Glutamatergic neuron (in vitro differentiated cells): Measurements from ENCODE around the gene ZNF280A. TPM values are rescaled to one million over a fixed set of nuclear protein-coding genes. Genes with fewer than 3 reads are reported as not detected.

Source experiments
- DNase-seq: peaks from one replicate; pipeline ENCODE4 v3.0.0; 2022
- H3K27ac Mint-ChIP-seq: one replicate; pipeline ENCODE4 v1.8.0; 2020; ENCODE audit warnings: mild to moderate bottlenecking, mixed read lengths, inconsistent platforms; ENCODE audit not compliant: unreplicated experiment
- H3K27me3 Mint-ChIP-seq: one replicate; pipeline ENCODE4 v1.8.0; 2020; ENCODE audit warnings: mild to moderate bottlenecking, moderate library complexity, mixed read lengths, inconsistent platforms; ENCODE audit not compliant: unreplicated experiment
- H3K36me3 Mint-ChIP-seq: one replicate; pipeline ENCODE4 v1.8.0; 2020; ENCODE audit warnings: mild to moderate bottlenecking, mixed read lengths, inconsistent platforms; ENCODE audit not compliant: unreplicated experiment
- H3K4me1 Mint-ChIP-seq: one replicate; pipeline ENCODE4 v1.8.0; 2020; ENCODE audit warnings: mild to moderate bottlenecking, low read depth, mixed read lengths, inconsistent platforms; ENCODE audit not compliant: unreplicated experiment
- H3K4me3 Mint-ChIP-seq: one replicate; pipeline ENCODE4 v1.8.0; 2020; ENCODE audit warnings: mild to moderate bottlenecking, mixed read lengths, inconsistent platforms; ENCODE audit not compliant: unreplicated experiment
- H3K9me3 Mint-ChIP-seq: one replicate; pipeline ENCODE4 v1.8.0; 2020; ENCODE audit warnings: mild to moderate bottlenecking, moderate library complexity, mixed read lengths, inconsistent platforms; ENCODE audit not compliant: unreplicated experiment
- total RNA-seq: library from RNA; stranded (reverse); fragmentation: NEBNext Ultra II Directional; extraction: Animal tissue kit (Norgen Biotek cat#: 25700); gene quantifications from one replicate; pipeline ENCODE4 v1.2.1, GENCODE V29; 2021; ENCODE audit not compliant: unreplicated experiment
- TF ChIP-seq, protein P1 (sequence below): fragments of 200-600 bp; sonication (generic); IDR thresholded peaks from one replicate; pipeline ENCODE4 v1.5.0; 2021; ENCODE audit not compliant: partially characterized antibody, unreplicated experiment

Gene ZNF280A
- total RNA-seq, 1 donor from 2014 or later = not detected

DNA sequence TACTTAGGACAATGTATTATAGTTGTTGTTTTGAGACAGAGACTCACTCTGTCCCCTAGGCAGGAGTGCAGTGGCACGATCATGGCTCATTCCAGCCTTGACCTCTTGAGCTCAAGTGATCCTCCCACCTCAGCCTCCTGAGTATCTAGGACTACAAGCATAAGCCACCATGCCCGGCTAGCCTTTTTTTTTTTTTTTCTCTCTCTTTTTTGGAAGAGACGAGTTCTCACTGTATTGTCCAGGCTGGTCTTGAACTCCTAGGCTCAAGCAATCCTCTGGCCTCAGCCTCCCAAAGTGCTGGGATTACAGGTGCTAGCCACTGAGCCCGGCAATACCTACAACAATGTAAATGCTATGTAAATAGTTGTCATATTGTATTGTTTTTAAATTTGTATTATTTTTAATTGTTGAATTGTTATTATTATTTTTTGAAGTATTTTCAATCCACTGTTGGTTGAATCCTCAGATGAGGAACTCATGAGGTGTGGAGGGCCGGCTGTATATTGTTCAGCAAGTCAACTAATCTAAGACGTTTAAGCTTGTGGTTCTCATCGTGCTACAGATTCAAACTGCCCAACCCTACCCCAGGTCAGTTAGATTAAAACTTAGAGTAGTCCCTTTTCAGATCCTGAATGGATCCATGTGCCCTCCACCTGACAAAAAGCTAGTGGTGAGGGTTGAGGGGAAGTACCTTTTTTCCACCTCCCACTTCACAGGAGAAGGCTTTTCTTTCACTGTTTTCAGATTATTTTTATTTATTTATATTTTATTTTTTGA, 11.9 kb upstream of the ZNF280A start:
- TF ChIP-seq, protein P1, sequence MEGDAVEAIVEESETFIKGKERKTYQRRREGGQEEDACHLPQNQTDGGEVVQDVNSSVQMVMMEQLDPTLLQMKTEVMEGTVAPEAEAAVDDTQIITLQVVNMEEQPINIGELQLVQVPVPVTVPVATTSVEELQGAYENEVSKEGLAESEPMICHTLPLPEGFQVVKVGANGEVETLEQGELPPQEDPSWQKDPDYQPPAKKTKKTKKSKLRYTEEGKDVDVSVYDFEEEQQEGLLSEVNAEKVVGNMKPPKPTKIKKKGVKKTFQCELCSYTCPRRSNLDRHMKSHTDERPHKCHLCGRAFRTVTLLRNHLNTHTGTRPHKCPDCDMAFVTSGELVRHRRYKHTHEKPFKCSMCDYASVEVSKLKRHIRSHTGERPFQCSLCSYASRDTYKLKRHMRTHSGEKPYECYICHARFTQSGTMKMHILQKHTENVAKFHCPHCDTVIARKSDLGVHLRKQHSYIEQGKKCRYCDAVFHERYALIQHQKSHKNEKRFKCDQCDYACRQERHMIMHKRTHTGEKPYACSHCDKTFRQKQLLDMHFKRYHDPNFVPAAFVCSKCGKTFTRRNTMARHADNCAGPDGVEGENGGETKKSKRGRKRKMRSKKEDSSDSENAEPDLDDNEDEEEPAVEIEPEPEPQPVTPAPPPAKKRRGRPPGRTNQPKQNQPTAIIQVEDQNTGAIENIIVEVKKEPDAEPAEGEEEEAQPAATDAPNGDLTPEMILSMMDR = no peak
- H3K27ac Mint-ChIP-seq = no peak overlapping the region
- no peak for DNase-seq
- H3K4me3 Mint-ChIP-seq = no peak overlapping the region
- H3K4me1 Mint-ChIP-seq = no peaks in the 10 kb centered on the region
- H3K36me3 Mint-ChIP-seq = peaks cover 5% of the 10 kb centered on the region
- peaks cover 1% of the 10 kb centered on the region for H3K9me3 Mint-ChIP-seq
- H3K27me3 Mint-ChIP-seq = peaks cover 2% of the 10 kb centered on the region

DNA sequence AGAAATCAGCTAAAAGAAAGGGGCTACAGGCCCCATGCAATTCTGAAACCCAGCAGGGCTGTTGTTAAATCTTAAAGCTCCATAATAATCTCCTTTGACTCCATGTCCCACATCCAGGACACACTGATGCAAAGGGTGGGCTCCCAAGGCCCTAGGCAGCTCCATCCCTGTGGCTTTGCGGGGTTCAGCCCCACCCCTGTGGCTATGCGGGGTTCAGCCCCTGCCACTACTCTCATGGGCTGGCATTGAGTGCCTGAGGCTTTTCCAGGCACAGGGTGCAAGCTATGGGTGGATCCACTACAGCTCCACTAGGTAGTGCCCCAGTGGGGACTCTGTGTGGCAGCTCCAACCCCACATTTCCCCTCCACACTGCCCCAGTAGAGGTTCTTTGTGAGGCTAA, 8.7 kb upstream of the ZNF280A start:
- Mint-ChIP-seq H3K27me3 (peaks cover 3% of the 10 kb centered on the region), H3K4me3 (no peak overlapping the region), H3K36me3 (peaks cover 7% of the 10 kb centered on the region), H3K27ac (no peak overlapping the region), H3K4me1 (no peaks in the 10 kb centered on the region), H3K9me3 (peaks cover under 1% of the 10 kb centered on the region)
- DNase-seq = no peak
- TF ChIP-seq, protein P1 = no peak

DNA sequence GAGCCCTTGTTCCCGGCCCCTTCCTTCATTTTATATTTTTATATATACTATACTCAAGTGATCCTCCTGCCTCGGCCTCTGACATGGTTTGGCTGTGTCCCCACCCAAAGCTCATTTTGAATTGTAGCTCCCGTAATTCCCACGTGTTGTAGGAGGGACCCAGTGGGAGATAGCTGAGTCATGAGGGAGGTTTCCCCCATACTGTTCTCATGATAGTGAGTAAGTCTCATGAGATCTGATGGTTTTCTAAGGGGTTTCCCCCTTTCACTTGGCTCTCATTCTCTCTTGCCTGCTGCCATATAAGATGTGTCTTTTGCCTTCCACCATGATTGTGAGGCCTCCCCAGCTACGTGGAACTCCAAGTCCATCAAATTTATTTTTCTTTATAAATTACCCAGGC, 7.2 kb upstream of the ZNF280A start:
- Mint-ChIP-seq H3K27me3 (peaks cover 3% of the 10 kb centered on the region), H3K4me1 (no peaks in the 10 kb centered on the region), H3K36me3 (peaks cover 7% of the 10 kb centered on the region), H3K27ac (no peak overlapping the region), H3K9me3 (no peaks in the 10 kb centered on the region), H3K4me3 (no peak overlapping the region)
- no peak for DNase-seq
- TF ChIP-seq, protein P1 = no peak

DNA sequence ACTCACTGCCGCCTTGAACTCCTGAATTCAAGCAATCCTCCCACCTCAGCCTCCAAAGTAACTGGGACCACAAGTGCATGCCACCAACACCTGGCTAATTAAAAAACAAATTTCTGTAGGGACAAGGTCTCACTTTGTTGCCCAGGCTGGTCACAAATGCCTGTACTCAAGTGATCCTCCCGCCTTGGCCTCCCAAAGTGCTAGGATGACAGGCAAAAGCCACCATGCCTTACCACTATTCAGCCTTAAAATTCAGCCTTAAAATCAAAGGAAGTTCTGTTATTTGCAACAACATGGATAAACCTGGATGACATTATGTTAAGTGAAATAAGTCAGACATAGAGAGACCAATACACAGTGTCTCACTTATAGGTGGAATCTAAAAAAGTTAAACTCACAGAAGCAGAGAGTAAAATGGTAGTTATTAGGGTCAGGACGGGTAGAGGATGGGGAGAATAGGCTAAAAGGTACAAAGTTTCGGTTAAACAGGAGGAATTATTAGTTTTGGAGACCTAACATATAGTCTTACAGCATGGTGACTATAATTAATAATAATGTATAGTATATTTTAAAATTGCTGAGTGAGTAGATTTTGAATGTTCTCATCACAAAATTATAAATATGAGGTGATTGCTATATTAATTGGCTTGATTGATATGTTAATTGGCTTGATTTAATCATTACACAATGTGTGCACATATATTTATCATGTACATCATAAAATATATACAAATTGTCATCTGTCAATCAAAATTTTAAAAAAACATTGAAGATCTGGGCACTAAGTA, 6.2 kb upstream of the ZNF280A start:
- peaks cover 3% of the 10 kb centered on the region for H3K27me3 Mint-ChIP-seq
- no peak for DNase-seq
- H3K36me3 Mint-ChIP-seq = peaks cover 7% of the 10 kb centered on the region
- H3K27ac Mint-ChIP-seq = no peak overlapping the region
- H3K4me1 Mint-ChIP-seq = no peaks in the 10 kb centered on the region
- H3K4me3 Mint-ChIP-seq = no peak overlapping the region
- TF ChIP-seq, protein P1 = no peak
- no peaks in the 10 kb centered on the region for H3K9me3 Mint-ChIP-seq

DNA sequence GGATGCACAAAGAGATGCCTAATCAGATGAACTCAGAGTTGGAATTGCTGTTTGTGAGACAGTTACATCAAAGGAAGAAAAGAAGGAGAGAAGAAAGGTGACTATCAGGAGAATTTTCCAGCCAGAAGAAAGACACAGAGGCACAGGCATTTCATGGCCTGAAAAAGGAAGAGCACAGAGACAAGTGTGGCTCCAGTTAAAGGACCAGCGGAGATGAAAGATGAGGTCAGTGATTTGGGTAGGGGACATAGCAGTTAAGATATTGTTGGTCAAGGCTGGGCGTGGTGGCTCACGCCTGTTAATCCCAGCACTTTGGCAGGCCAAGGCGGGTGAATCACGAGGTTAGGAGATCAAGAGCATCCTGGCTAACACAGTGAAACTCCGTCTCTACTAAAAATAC, 3.4 kb upstream of the ZNF280A start:
- Mint-ChIP-seq H3K4me3 (no peak overlapping the region), H3K36me3 (peaks cover 7% of the 10 kb centered on the region), H3K4me1 (peaks cover 1% of the 10 kb centered on the region), H3K27me3 (peaks cover 3% of the 10 kb centered on the region), H3K9me3 (no peaks in the 10 kb centered on the region), H3K27ac (no peak overlapping the region)
- TF ChIP-seq, protein P1 = no peak
- no peak for DNase-seq
